ENCODE data around the gene SPNS3.

Gene SPNS3

DNA sequence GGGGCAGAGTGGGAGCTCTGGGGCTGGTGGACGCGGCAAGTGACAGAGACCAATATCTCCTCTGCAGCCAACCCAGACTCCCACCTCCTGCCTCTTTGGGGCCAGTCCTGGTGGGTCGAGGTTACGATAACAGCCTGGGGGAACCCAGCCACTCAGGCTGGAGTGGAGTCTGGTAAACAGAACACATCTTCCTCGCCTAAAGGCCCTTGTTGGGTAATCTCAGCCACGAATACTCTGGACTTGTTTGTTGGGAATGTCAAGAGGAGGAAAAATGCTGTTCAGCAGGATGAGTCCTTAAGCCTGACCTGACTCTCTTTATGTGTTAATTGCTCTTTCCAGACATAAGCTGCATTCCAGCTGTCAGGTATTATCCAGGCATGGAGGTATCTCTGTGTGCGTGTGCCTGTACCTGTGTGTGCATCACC, 56.9 kb downstream of the SPNS3 start:
- no peak for DNase-seq

DNA sequence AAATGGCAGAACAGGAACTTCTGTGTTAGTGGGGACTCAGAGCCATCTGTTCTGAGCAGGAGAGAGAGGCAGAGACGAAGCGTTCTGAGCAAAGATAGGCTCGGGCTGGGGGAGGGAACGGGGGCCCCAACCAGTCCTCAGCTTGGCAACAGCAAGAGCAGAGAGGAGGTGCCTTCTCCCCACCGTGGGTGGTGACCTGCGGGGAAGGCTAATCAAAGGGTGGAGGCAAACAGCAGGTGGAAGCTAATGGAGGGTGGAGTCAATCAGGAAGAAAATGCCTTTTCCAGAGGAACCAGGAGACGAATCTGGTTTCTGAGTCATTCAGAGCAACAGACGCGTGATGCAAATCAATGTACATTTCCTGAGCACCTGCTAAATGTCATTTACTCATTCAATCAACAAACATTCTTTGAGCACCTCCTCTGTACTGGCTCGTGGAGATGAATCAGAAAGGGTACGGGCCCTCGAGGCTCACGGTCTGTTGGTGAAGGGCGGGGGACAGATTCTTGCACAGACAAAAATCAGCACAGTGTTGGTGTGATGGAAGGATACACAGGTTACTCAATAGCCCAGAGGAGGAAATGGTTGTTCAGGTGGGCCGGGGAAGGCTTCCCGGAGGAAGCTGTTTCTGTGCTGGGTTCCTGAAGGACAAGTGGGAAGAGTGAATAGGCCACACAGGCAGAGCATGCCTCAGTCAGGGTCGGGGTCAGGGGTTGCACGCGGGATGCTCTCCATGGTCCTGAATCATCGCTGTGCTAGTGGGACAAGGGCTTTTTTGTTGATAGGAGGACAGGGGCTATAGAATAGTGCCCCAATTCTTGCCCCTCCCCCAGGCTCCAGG, 59.2 kb downstream of the SPNS3 start:
- DNase-seq: peak; percentile 39 to 41

DNA sequence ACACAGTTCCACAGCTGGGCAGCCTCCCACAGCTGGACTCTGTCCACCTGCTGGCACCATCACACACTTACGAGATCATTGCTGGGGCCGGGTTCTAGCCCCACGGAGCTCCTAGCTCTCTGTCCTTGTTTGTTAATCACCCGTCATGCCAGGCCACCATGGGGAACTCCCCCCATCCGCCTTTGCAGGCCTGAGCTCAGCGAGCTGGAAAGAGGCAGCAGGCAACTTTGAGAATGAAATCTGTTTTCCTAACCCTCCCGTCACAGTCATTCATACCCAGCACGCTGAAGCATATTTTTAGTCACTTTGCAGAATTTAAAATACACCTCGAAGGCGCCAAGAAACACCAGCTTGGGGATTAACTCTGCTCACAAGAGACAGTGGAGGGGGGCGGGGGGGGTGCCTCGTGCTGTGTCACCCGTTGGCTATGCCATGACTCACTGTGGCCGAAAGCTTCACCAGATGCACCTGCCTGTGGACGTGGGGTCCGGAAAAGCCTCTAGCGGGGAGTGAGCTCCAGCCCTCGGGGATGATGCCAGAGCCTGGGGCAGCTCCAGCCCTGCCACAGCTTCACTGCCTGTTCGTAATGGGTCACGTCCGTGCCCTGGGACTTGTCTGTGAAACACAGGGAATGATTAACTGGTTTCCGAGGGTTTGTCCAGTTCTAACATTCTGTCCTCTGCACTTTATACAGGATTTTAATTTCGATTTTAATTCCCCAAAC, 63.5 kb downstream of the SPNS3 start:
- DNase-seq: no peak

DNA sequence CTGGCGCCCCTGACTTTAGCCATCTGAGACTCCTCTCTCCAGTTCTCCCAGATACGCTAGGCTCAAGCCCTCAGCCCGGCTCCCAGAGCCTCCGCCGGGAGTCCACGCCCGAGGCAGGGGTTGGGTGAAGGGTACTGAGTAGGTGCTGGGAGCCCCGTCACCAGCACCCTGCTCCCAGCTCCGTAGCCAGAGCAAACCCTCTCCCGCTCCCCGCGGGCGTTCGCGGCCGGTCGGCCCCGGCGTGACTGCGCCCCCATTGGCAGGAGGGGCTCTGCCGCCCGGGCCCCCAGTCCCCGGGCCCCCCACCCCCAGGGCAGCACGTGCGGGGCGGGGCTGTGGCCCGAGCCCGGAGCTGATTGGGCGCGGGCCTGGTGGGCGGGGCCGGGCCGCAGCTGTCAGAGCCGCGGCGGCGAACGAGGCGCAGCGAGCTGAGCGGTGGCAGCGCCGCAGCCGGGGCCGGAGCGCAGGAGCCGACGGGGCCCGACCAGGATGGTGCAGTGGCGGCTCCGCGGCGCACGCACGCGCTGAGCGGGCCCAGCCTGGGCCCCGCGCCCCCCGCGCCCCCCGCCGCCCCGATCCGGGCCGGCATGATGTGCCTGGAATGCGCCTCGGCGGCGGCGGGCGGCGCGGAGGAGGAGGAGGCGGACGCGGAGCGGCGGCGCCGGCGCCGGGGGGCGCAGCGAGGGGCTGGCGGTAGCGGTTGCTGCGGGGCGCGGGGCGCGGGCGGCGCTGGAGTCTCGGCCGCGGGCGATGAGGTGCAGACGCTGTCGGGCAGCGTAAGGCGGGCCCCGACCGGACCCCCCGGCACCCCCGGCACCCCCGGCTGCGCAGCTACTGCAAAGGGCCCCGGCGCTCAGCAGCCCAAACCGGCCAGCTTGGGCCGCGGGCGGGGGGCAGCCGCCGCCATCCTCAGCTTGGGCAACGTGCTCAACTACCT, 65.0 kb downstream of the SPNS3 start, which contains the start of gene SPNS2:
Gene SPNS2, plus strand, starts transcription at position 421 of the 937 bp plus-strand sequence. Its CDS starts 167 bp downstream, at position 588.
- peak; percentile 69 to 78 for DNase-seq

DNA sequence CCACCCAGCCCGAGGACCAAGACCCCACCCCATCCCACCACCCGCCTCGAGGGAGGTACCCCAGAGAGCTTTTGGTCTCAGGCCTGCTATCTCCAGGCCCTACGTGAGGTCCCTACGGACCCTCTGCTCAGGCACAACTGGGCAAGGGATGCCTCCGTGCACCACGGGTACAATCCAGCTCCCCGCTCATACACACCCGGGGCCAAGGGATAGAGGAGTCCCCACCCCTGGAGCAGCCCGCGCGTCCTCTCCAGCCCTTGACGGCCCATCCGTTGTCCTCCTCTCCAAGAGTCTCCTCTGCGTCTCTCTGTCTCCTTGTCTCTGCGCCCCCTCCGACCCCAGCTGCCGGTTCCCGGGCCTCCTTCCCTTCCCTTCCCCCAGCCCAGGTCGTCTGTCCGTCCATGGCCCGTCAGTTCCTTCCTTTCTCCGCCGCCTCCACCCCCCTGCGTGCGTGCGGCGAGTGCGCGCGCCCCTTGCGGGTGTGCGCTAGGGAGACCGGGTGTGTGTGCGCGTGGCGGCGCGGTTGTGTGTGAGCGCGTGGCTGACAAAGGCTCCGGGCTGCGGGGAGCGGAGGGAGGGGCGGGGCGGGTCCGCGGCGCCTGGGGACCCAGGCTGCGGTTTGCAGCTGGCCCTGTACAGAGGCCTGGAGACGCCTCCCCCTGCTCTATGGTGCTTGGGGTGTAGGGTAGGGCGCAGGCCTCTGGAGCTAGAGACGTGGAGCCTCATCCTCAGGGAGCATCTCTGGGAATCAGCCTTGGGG, 65.9 kb downstream of the SPNS3 start:
- DNase-seq: peak; percentile 41 to 50

DNA sequence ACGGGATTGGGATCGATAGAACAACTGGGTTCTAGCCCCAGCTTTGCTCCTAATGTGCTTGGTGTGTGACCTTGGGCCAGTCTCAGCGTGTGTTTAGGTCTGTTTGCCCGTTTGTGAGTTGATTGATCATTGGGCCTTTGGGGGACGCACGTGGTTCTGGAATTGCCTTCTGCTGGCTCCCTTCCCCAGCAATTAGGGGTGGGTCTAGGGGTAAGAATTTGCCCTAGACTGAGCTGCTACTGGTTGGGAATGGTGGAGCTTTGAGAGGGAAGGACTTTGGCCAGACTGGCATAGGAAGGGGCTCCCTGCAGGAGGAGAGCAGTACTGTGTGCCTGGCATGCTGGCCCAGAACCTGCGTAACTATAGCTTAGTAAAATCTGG, 66.4 kb downstream of the SPNS3 start:
- DNase-seq: no peak

DNA sequence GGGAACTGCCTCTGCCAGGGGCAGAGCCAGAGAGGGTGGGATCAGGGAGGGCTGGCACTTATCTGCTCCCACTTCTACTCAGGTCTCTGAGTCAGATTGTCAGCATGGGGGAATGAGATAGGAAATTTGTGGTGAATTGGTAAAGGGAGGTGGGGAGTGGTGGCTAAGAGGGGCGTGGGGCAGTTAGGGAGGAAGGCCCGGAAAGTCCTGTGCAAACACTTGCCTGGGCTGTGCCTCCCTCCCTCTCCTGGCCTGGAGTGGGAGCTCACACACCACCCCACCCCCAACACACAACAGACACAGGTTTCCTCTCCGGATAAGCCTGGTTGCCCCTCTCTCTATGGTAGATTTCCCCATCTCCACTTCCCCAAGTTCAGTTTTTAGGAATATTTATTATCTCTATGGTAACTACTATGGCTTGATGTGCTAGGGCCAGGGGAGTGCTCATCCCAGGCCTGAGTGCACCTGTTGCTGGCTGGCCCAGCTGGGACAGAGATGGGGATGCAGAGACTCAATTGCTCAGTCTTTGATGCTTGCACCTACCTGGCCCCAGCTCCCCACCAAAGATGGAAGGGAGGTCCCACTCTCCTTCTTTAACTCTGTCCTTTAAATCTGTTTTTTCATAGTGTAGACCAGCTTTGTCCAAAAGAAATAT, 67.7 kb downstream of the SPNS3 start:
- no peak for DNase-seq

DNA sequence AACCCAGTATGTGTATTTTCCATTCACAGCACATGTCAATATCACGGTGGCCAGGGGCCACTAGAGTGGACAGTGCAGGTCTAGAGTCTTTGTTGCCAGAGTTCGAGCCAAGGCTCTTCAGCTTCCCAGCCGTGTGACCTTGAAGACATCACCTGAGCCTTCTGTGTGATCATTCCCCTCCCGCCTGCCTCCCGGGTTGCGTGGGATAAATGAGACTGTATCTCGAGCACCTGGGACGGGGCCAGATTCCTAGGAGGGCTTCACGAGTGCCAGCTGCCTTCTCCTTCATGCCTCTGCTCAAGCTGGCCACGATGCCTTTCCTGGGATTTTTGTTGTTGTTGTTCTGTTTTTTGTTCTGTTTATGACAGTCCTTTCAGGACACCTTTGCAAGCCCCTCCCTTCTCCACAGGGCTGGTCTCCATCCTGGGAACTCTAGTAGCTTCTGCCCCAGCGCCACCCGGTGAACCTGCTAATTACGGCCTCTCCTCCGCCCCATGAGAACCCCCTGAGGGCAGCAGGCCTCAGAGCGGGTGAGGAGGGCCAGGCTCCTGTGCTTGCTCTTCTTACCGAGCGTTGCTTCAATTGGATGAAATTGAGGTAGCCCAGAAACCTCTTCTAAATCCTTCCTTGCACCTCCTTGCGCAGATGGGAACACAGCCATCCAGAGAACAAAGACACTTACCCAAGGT, 68.9 kb downstream of the SPNS3 start:
- DNase-seq: no peak

DNA sequence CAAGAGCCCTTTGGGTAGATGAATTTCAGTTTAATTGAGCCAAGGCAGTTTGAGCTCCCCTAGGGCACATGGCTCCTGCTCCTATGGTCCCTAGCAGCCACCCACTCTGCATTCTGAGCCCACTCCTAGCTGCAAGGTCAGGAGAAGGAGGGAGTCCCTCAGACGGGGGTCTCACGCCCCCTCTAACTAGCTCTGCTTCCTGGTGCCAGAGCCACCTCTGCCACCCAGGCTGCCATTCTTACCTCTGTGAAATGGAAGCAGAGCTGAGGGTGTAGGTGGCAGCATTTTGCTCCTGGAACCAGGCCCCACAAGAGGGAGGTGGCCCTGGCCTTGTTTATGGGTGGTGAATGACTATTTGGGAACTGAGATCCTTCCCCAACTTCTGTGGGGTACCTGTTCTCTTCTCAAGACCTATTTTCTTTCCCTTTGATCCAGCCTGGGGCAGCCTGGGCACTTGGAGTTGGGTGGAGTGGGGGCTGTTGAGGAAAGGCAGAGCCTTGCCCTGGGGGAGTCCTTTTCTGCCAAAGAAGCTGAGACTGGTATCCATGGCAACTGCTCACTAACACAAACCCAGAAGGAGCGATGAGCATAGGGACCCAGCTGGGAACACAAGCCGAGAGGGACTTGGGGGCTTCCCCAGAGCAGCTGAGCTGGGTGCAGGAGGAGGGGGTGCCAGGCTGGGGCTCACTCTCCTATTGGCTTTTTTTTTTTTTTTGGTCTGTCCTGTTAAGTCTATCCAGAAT, 69.7 kb downstream of the SPNS3 start:
- DNase-seq: no peak

DNA sequence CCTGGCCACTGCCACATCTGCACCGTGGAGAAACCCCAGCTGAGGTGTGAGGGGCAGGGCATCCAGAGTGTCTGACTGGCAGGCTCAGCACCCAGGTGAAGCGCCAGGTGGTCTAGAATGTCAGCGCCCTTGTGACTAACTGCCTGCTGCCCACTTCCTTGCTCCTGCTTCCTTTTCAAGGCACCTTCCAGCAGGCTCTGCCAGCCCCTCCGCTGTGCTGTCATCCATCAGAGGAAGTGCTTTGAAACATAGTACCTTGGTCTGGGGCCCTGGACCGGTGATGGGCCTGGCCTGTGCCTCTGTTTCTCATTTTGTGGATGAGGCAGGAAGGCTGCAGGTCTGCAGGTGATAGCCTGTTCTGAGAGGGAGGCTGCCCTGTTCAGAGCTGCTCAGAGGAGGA, 70.4 kb downstream of the SPNS3 start:
- DNase-seq: no peak

DNA sequence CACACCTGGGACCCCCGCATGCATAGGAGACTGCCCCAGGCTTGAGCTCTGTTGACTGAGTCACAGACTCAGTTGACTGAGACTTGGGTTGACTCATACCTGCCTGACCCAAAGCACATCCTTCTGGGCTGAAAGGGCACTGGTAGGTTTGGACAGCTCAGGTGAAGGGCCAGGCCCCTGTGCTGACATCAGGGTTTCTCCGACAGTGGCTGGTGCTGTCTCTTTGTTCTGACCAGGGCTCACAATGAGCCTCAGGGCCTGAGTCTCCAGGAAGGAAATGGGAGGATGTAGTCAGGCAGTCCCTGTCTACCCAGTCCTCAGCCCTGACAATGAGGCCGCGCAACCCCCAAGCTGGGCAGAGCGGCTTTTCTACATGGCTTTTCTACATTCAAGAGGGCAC, 71.4 kb downstream of the SPNS3 start:
- no peak for DNase-seq

DNA sequence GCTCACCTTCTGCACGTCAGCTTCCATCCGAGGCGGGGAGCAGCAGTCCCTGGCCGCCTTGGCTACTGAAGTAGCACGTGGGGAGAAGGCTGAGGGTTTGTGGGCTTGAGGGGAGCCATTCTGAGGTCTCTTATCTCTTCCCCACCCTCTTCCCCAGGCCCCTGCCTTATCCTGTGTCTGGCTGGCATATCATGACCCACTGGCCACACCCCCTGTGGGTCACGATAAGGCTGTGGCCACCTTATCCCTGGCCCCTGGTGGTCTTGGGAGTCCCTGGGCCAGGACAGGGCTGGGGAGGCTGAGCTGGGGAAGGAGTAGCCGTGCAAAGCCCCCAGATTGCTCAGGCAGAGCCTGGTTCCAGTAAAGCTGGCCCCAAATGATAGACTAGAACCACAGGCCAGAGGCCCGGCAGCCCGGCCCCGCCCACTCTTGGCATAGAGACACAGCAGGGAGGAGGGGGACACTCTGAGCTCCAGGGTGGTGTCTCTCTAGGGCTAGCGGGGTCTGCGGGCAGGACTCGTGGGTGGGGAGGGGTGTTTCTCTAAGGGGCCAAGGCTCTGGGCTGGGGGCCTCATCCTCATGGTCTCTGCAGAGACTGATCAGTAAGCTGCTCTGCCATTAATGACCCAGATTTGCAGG, 72.6 kb downstream of the SPNS3 start:
- DNase-seq: no peak

DNA sequence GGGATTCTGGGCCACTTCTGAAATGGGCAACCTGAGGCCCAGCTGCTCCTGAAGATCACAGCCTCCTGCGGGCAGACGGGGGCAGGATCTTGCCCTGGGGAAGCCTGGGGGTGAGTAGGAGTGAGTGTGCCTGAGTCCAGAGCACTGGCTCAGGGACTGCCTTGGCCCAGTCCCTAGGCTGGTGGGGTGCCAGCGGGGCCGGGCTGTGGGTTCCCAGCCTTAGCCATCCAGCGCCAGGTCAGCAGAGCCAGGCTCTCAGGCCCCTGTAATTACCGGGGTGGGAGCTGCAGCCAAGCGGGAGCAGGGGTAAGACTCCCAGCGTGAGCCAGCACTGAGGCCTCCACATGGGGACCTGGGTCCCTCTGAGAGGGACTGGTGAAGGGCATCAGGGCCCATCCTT, 73.2 kb downstream of the SPNS3 start:
- no peak for DNase-seq

DNA sequence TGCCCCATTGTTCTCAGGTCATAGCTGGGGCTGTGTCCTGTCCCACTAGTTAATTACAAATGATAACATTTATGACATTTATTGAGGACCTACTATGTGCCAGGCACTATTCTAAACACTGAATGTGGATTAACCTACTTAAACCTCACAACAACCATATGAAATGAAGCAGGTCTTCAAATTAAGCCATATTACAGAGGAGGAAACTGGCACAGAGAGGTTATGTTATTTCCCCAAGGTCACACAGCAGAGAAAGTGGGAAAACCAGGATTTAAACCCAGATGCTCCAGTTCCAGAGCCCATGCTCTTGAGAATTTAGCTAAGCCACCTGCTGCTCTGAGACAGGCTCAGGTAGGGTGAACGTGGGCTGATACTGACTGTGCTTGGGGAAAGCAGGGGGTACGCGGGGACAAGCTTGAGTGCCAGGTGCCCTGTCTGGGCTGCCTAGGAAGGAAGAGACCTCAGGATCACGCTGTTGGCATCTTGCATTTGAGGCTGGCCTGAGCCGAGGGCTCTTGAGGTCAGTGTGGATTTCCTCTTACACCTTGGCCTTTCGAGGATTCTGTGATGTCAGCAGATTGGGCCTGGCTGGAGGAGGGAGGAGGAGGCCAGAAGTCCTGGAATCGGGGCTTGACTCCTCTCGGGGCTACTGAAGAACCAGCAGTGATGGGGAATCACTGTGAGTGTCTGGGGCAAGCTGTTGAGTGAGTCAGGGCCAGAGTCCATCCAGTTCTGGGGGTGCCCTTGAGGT, 73.8 kb downstream of the SPNS3 start:
- no peak for DNase-seq

DNA sequence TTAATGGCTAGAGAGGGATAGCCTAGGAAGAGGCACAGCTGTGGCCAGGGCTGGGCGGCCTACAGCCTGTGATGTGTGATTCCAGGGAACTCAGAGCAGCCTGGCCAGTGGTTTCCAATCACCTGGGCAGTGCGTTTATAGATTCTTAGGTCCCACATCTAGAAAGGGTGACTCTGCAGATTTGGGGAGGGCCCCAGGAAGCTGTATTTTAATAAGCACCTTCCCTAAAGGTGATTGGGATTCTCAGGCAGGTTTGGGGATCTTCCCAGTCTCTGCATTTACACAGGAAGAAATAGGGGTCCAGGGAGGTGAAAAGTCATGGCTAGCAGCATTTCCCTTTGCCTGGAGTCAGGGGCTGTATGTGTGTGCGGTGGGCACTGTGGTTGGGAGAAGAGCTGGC, 74.5 kb downstream of the SPNS3 start:
- DNase-seq: no peak

DNA sequence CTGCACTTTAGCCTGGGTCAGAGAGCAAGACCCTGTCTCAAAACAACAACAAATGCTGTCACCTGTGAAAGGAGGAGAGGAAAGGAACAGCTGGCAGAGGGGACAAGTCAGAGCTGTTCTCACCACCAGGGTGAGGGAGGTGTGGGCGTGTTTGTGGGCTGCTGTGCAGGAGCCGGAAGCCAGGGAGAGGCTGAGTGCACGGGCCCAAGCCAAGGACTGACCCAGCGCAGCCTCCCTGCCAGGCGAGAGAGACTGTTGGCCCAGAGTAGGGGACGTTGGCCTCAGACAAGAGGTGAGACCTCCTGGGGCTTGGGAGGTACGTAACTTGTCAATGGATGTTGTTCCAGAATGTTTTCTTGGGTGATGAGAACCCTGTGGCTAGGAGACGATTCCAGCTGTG, 75.7 kb downstream of the SPNS3 start:
- DNase-seq: peak; percentile 43 to 55

DNA sequence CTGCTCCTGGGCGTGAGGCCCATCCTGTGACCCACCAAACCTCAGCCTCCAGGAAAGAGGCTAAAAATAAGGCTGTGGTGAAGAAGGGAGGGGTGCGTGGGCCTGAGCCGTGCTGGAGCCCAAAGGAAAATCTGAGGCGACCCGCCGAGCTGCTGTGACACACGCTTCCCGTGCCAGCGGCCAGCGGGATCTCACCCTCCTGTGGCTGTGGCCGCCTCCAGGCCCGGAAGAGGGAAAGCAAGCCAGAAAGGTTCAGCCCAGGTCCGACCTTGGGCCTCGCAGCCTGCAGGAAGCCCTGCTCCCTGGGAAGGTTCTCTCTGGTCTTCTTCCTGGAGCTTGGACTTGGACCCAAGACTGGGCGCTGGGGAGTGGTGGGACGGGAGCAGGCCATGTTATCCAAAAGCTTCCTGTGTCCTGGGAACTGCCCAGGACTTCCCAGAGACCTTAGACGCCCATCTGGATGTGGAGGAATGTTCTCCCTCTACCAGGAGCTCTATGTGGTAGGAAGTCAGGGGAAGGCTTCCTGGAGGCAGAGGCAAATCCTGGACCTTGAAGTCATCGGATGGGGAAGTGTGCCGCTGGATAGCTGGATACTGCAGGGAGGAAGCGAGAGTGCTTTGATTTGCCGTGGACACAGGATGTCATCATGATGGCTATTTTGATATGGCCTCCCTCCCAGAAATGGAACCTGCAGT, 76.3 kb downstream of the SPNS3 start:
- DNase-seq: no peak

DNA sequence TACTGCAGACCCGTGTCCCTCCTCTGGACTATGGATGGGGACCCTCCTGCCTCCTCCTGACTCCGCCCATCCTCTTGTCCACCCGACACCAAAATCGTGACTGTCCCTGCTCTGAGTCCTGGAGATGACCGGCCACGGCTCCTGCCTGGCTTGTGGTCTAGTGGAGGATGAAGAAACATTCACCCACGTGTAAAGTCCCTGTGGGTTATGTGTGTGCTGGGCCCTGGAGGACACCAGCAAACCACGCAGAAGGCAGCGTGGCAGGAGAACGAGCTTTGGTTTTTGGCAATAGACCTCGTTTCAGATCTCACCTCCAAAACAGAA, 76.8 kb downstream of the SPNS3 start:
- no peak for DNase-seq
